Measurements from ENCODE around the gene RNF144A. TPM values are rescaled to one million over a fixed set of nuclear protein-coding genes. Genes with fewer than 3 reads are reported as not detected.

RNF144A gene
- total and polyA plus RNA-seq, 12 donors: 13.0 to 103 (median 42.3) TPM

DNA sequence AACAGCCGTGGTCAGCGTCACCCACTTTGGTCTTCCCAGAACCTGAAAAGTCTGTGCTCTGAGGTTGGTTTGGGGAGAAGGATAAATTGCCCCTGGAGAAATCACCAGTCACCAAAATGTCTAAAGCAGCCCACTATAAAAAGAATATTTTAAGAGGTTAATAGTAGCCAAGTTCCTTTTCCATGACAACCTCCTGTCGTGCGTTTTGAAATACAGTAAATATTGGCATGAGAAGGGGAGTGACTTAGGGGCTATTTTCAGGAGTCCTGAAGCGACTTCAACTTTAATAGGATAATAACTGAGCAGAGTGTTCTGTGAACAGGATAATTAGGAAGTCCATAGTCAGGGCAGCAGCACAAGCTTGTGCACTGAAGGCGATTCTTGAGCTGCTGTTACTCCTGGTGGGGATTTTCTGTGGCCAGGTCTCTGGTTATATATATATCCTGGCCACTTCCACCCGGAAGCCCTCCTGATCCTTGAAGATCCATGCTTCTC, 49.3 kb downstream of the RNF144A start:
- Histone ChIP-seq H3K27ac (no peak overlapping the region), H3K4me3 (no peak overlapping the region), H3K27me3 (no peaks in the 10 kb centered on the region), H3K9me3 (replicated peaks in 1 of 3) (no peaks in the 10 kb centered on the region), H3K36me3 (replicated peaks in 1 of 2) (no peaks in the 10 kb centered on the region), H3K4me1 (replicated peaks in 1 of 2) (peaks cover 0 to 19% of the 10 kb centered on the region in 2 donors)
- no peak for TF ChIP-seq POLR2A (IDR thresholded peaks at IDR 0.05)
- TF ChIP-seq, protein P1, sequence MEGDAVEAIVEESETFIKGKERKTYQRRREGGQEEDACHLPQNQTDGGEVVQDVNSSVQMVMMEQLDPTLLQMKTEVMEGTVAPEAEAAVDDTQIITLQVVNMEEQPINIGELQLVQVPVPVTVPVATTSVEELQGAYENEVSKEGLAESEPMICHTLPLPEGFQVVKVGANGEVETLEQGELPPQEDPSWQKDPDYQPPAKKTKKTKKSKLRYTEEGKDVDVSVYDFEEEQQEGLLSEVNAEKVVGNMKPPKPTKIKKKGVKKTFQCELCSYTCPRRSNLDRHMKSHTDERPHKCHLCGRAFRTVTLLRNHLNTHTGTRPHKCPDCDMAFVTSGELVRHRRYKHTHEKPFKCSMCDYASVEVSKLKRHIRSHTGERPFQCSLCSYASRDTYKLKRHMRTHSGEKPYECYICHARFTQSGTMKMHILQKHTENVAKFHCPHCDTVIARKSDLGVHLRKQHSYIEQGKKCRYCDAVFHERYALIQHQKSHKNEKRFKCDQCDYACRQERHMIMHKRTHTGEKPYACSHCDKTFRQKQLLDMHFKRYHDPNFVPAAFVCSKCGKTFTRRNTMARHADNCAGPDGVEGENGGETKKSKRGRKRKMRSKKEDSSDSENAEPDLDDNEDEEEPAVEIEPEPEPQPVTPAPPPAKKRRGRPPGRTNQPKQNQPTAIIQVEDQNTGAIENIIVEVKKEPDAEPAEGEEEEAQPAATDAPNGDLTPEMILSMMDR (IDR thresholded peaks at IDR 0.05): no peak
- DNase-seq: peak in 1 of 7 donors; percentile 46
- intact Hi-C loops (cut with DNase I): no loop called here
- 79 to 90% (median 82%) methylated on average over 7 of the region's 7 CpGs for WGBS, 4 donors

DNA sequence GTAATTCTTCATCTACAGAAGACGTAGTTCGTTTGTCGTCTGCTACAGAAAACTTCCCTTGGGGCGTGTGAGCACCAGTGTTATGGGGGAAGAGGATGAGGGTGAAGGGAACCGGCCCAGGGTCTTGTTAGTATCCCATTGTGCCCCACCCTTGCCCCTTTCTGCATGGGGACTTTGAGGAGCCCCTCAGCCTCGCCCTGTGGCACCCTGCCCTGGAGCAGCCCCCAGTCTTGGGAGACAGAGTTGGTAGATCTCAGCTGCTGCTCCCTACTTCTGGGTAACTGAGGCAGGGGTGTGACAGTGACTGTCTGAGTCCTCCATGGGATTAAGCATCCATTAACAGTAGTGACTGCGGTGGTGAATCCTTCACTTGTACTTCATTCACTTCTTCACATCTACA, 50.1 kb downstream of the RNF144A start:
- no peaks in the 10 kb centered on the region for H3K9me3 ChIP-seq (replicated peaks in 1 of 3)
- H3K4me1 ChIP-seq (replicated peaks in 1 of 2): peaks cover 0 to 18% of the 10 kb centered on the region in 2 donors
- TF ChIP-seq POLR2A (IDR thresholded peaks at IDR 0.05): no peak
- TF ChIP-seq, protein P1 (IDR thresholded peaks at IDR 0.05): no peak
- H3K27ac ChIP-seq: no peak overlapping the region
- DNase-seq: peak in 2 of 7 donors; percentile 14 to 41
- H3K27me3 ChIP-seq: no peaks in the 10 kb centered on the region
- WGBS, 4 donors: 70 to 84% (median 82%) methylated on average over 6 to 7 of the region's 7 CpGs
- intact Hi-C loops (cut with DNase I): no loop called here
- H3K4me3 ChIP-seq: no peak overlapping the region
- H3K36me3 ChIP-seq (replicated peaks in 1 of 2): no peaks in the 10 kb centered on the region

DNA sequence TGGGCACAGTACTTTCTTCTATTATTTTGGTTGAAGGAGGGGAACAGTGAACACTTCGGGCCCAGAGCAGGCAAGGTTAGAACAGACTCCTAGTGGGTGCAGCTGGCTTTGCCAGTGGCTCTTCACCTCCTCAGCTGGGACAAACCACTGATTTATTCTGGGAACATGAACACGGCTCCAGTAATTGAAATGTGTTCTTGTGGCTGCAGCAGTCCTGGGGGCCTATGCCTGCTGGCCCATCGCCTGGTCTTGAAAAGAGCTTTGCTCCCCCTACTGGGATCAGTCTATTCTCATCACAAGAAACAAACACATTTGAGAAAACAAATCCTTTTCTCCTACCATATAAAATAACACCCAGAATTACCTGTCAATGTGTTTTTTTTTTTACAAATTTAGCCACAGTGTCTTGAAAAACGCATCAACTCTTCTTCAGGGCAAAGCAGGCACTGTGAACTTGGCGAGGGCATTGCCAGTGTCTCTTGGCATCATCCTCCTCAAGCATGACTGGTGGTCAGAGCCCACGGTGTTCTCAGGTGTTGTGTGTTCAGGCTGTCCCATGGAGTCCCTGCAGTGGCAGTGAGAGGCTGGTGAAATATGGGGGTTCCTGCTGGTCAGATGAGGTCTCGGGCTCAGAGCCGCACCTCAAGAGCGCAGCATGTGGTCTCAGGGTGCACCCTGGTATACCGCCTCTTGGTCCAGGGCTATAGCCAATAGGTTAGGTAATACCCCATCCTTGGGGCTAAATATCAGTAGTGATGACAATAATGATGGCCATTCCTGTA, 51.3 kb downstream of the RNF144A start:
- peaks cover 0 to 14% of the 10 kb centered on the region in 2 donors for H3K4me1 ChIP-seq (replicated peaks in 1 of 2)
- no peaks in the 10 kb centered on the region for H3K27me3 ChIP-seq
- DNase-seq: peak in 1 of 7 donors; percentile 61
- intact Hi-C loops (cut with DNase I): no loop called here
- H3K4me3 ChIP-seq: no peak overlapping the region
- TF ChIP-seq POLR2A (IDR thresholded peaks at IDR 0.05): no peak
- TF ChIP-seq, protein P1 (IDR thresholded peaks at IDR 0.05): peak in 2 of 6 experiments; percentile 8
- no peak overlapping the region for H3K27ac ChIP-seq
- no peaks in the 10 kb centered on the region for H3K9me3 ChIP-seq (replicated peaks in 1 of 3)
- H3K36me3 ChIP-seq (replicated peaks in 1 of 2): no peaks in the 10 kb centered on the region
- 85 to 87% (median 86%) methylated on average over 10 of the region's 10 CpGs for WGBS, 4 donors

DNA sequence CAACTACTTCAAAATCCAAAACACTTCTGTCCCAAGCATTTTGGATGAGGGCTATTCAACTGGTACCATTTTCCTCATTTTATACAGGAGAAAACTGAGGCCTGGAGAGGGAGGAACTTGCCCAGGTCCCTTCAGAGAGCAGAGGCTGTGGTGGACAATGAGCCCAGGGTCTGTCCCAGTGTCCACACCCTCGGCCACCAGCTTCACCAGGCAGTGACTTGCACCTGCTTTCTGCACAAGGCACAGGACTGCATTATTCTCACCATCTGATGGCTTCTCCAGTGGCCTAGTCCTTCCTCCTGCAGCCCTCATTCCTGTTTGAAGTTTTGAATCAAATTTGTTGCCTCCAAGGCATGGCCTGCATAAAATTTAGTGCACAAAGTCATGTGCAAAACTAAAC, 53.3 kb downstream of the RNF144A start:
- TF ChIP-seq POLR2A (IDR thresholded peaks at IDR 0.05): no peak
- TF ChIP-seq, protein P1 (IDR thresholded peaks at IDR 0.05): no peak
- Histone ChIP-seq H3K27ac (no peak overlapping the region), H3K27me3 (no peaks in the 10 kb centered on the region), H3K4me1 (replicated peaks in 1 of 2) (peaks cover 0 to 15% of the 10 kb centered on the region in 2 donors), H3K9me3 (replicated peaks in 1 of 3) (no peaks in the 10 kb centered on the region), H3K4me3 (no peak overlapping the region), H3K36me3 (replicated peaks in 1 of 2) (no peaks in the 10 kb centered on the region)
- DNase-seq: peak in 1 of 7 donors; percentile 21
- intact Hi-C loops (cut with DNase I): no loop called here
- 88 to 100% (median 94%) methylated on average over 1 of the region's 1 CpG for WGBS, 4 donors
